Measurements from ENCODE around the gene CHPF. TPM values are rescaled to one million over a fixed set of nuclear protein-coding genes. Genes with fewer than 3 reads are reported as not detected.

The CHPF gene
- total RNA-seq, 1 experiment from 2014 or later: 139 TPM

DNA sequence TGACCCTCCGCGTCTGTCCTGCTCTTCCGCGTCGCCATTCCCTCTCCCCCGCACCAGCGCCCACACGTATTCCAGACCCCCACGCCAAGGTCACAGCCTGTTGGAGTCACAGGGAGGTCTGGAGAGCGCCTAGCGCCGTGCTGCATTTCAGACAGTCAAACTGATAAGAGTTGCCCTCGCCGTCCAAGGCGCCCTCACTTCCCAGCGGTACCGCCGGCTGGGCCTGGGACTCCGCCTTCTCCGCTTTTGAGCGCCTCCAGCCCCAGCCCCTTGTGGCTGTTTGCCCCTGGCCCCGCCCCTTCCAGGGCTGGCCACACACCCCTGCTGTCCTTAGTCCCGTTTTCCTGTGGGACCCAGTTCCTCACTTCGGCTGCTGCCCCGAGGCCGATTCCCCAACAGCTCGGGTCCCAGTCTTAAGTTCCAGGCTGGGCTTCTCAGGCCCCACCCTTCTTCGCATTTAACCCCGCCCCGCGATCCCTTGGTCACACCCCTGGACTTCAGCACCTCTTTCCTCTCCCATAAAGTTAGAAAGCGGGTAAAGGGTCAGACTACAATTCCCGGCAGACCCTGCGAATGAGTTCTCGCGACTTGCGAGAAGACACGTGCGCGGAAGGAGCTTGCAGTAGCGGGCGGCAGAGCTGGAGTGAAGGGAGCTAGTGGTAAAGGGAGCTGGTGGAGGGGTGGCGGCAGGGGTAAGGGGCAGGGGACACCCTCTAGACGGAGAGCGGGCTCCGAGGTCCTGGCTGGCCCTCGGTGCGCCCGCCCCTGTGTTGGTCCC, 45.1 kb downstream of the CHPF start, which contains the start of gene GMPPA:
Gene GMPPA (plus strand): TSS at position 612 of the 778 bp plus-strand sequence. CDS start 1,085 bp downstream, outside the sequence.
- TSS peak; percentile 90 for BruUV-seq (replicated peaks)
- peak; percentile 99 for DNase-seq
- H3K4me3 ChIP-seq (ENCODE audit: low read length): peak within 1 kb of the TSS; percentile 85
- peaks cover 21% of the 10 kb centered on the region for H3K4me1 ChIP-seq (ENCODE audit: insufficient read depth, low read length)
- no peaks in the 10 kb centered on the region for H3K9me2 ChIP-seq (replicated peaks; ENCODE audit: low read length)
- no peaks in the 10 kb centered on the region for H3K27me3 ChIP-seq (ENCODE audit: low read length)
- peaks cover 16% of the 10 kb centered on the region for H3K79me2 ChIP-seq (ENCODE audit: low read length)
- intact Hi-C loops (cut with micrococcal nuclease): loop anchor here (5.0 kb wide), 1 partner anchor 111 kb away; the partner anchor contains the start of gene DNPEP
- no peaks in the 10 kb centered on the region for H3F3A ChIP-seq (ENCODE audit: low read length, unreplicated experiment)
- ChIA-PET POLR2A (ENCODE audit: unreplicated experiment) (interaction anchor here (0.6 to 1.1 kb wide), 9 partner anchors 10 to 111 kb away, joined by 3 to 14 read pairs (median 5); partner anchors contain the start of gene DNPEP), CTCF (interaction anchor here (0.6 to 1.7 kb wide), 10 partner anchors 10 to 788 kb away, joined by 3 to 14 read pairs (median 4); no protein-coding TSS in a partner anchor)
- peak within 1 kb of the TSS; percentile 68 for H3K27ac ChIP-seq (ENCODE audit: low read length)
- no peaks in the 10 kb centered on the region for H4K20me1 ChIP-seq (ENCODE audit: low read length)
- no peaks in the 10 kb centered on the region for H3K9me3 ChIP-seq (ENCODE audit: low read length)
- ATAC-seq: peak; percentile 83
- peak within 1 kb of the TSS; percentile 95 for H3K9ac ChIP-seq (ENCODE audit: low read length)
- H3K4me2 ChIP-seq (ENCODE audit: low read length): peak within 1 kb of the TSS; percentile 95
- H2AFZ ChIP-seq (ENCODE audit: low read length): peak within 1 kb of the TSS; percentile 96
- TF ChIP-seq, protein P1, sequence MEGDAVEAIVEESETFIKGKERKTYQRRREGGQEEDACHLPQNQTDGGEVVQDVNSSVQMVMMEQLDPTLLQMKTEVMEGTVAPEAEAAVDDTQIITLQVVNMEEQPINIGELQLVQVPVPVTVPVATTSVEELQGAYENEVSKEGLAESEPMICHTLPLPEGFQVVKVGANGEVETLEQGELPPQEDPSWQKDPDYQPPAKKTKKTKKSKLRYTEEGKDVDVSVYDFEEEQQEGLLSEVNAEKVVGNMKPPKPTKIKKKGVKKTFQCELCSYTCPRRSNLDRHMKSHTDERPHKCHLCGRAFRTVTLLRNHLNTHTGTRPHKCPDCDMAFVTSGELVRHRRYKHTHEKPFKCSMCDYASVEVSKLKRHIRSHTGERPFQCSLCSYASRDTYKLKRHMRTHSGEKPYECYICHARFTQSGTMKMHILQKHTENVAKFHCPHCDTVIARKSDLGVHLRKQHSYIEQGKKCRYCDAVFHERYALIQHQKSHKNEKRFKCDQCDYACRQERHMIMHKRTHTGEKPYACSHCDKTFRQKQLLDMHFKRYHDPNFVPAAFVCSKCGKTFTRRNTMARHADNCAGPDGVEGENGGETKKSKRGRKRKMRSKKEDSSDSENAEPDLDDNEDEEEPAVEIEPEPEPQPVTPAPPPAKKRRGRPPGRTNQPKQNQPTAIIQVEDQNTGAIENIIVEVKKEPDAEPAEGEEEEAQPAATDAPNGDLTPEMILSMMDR (conservative IDR thresholded peaks at IDR 0.05; ENCODE audit: low read depth, low read length): no peak
- TF ChIP-seq EZH2 (IDR thresholded peaks at IDR 0.05; ENCODE audit: low read length, unreplicated experiment) (no peak), EZH2phosphoT487 (IDR thresholded peaks at IDR 0.05; ENCODE audit: borderline replicate concordance, low read length) (no peak)
- no peaks in the 10 kb centered on the region for H3K36me3 ChIP-seq (ENCODE audit: low read depth, low read length)

DNA sequence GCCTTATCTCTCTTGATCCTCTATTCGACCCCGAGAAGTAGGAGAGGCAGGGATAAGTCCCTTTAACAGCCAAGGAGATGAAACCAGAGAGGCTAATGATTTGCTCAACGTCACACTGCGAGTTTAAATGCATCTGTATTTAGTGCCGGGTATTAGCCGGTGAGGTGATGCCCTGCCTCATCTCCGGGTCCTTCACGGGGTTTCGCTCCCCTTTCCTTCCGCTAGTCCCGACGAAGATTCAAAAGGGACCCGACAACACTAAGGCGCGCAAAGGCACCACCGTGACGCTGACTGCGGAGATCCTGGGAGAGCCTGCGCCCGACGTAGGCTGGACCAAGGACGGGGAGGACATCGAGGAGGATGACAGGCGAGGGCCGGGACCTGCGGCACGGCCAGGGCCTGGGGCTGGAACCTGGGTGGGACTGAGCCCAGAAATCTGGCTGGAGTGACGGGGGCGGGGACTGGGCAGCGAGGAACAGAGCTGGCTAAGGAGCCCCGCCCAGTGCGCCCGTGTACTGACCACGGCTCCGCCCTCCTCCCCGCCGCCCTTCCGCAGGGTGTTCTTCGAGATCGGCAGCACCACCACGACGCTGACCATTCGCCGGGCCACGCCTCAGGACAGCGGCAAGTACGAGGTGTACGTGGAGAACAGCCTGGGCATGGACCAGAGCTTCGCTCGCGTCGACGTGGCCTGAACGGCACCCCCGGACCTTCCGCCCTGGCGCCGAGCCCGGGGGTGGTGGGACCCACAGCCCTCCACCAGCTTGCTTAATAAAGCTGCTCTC, 45.9 kb downstream of the CHPF start:
- Histone ChIP-seq H3K27me3 (ENCODE audit: low read length) (no peaks in the 10 kb centered on the region), H3K4me1 (ENCODE audit: insufficient read depth, low read length) (peaks cover 21% of the 10 kb centered on the region), H3K36me3 (ENCODE audit: low read depth, low read length) (no peaks in the 10 kb centered on the region), H3K27ac (ENCODE audit: low read length) (peak overlapping the region; percentile 68), H3K9ac (ENCODE audit: low read length) (peak overlapping the region; percentile 95), H3K79me2 (ENCODE audit: low read length) (peaks cover 16% of the 10 kb centered on the region), H3K9me2 (replicated peaks; ENCODE audit: low read length) (no peaks in the 10 kb centered on the region), H3K4me3 (ENCODE audit: low read length) (peak overlapping the region; percentile 85), H4K20me1 (ENCODE audit: low read length) (no peaks in the 10 kb centered on the region), H2AFZ (ENCODE audit: low read length) (peak overlapping the region; percentile 96), H3K4me2 (ENCODE audit: low read length) (peak overlapping the region; percentile 95), H3K9me3 (ENCODE audit: low read length) (no peaks in the 10 kb centered on the region), H3F3A (ENCODE audit: low read length, unreplicated experiment) (no peaks in the 10 kb centered on the region)
- BruUV-seq (replicated peaks): no TSS peak
- TF ChIP-seq, protein P1 (conservative IDR thresholded peaks at IDR 0.05; ENCODE audit: low read depth, low read length): no peak
- TF ChIP-seq EZH2phosphoT487 (IDR thresholded peaks at IDR 0.05; ENCODE audit: borderline replicate concordance, low read length): no peak
- no peak for TF ChIP-seq EZH2 (IDR thresholded peaks at IDR 0.05; ENCODE audit: low read length, unreplicated experiment)
- intact Hi-C loops (cut with micrococcal nuclease): loop anchor here (5.0 kb wide), 1 partner anchor 110 kb away; the partner anchor contains the start of gene DNPEP
- DNase-seq (peak; percentile 78), ATAC-seq (peak; percentile 78)
- CTCF ChIA-PET: interaction anchor here (0.6 to 1.7 kb wide), 4 partner anchors 11 to 286 kb away, joined by 3 to 14 read pairs (median 10); no protein-coding TSS in a partner anchor
- POLR2A ChIA-PET (ENCODE audit: unreplicated experiment): interaction anchor here (0.9 kb wide), 2 partner anchors 44 to 110 kb away, joined by 4 to 14 read pairs; partner anchors contain the start of gene DNPEP

All from PC-3 (cell line).